ENCODE results near the gene TENT4A. TPM values are rescaled to one million over a fixed set of nuclear protein-coding genes. Genes with fewer than 3 reads are reported as not detected.

The TENT4A gene
- total RNA-seq, 1 donor from 2014 or later, result 6.9 TPM

DNA sequence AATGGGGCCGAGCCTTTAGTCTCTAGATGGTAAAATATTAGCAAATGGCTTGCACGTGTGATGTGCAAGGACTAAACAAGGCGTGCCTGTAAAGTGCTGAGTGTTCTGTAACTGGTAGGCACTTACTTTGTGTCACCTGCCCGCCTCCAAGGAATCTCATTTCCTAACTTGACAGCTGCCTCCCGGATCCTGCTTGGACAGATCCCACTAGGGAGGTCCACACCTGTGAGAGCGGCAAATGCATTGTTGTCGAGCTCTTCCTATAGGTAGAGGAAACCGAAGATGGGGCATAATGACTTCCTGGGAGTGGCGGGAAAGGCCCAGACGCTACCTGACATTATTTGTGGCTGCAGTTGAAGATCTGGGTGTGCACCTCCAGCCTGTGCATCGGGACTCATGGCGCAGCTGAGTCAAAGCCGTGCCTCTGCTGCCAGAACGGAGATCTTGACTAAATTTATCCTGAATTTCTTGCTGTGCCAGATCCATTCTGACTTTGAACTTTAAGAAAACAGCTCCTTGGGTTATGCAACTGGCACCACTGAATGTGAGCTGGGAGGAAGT is 79.8 kb downstream of the TENT4A start:
- no peak for DNase-seq (ENCODE audit: low read depth in 2 of 2)

GRCh38 chr5:6801236-6801635 is 88.0 kb downstream of the TENT4A start:
- DNase-seq (ENCODE audit: low read depth in 2 of 2), result no peak

- no peak for DNase-seq (ENCODE audit: low read depth in 2 of 2)
Observed at GRCh38 chr5:6803981-6804550, 90.8 kb downstream of the TENT4A start.

GRCh38 chr5:6804766-6805501 is 91.7 kb downstream of the TENT4A start:
- no peak for DNase-seq (ENCODE audit: low read depth in 2 of 2)

- DNase-seq (ENCODE audit: low read depth in 2 of 2), result no peak
Observed at GRCh38 chr5:6805841-6806240, 92.6 kb downstream of the TENT4A start.

Other genes starting within 250 kb of the TENT4A start
- gene NSUN2, start 80.4 kb upstream of the TENT4A start, total RNA-seq, result 47.9 and 50.3 TPM in 2 replicates
- 5.3 and 5.9 TPM in 2 replicates for gene SRD5A1, start 80.0 kb upstream of the TENT4A start, total RNA-seq

Measured in dermis microvascular lymphatic vessel endothelial cell (primary cell).